Peyer's patch (tissue), 4 donors: ENCODE measurements around the gene GDF7.

Experiments used
- POLR2A ChIP-seq, 2 donors: fragments of 450-650 bp; IDR thresholded peaks; one replicate each; pipeline ENCODE4 v1.5.1; 2017; ENCODE audit warnings: antibody characterized with exemption in 2 of 2, mild to moderate bottlenecking in 2 of 2, moderate library complexity in 2 of 2
- TF ChIP-seq, protein P1 (sequence below), 6 experiments: fragments of 450-650 bp in 4 of 6; fragments of 200-600 bp in 2 of 6; sonication (generic) in 1 of 6; IDR thresholded peaks; one replicate each; pipeline ENCODE4 v1.5.1; 2017 to 2019; ENCODE audit warnings: antibody characterized with exemption in 6 of 6, mild to moderate bottlenecking in 3 of 6, moderate library complexity in 1 of 6

DNA sequence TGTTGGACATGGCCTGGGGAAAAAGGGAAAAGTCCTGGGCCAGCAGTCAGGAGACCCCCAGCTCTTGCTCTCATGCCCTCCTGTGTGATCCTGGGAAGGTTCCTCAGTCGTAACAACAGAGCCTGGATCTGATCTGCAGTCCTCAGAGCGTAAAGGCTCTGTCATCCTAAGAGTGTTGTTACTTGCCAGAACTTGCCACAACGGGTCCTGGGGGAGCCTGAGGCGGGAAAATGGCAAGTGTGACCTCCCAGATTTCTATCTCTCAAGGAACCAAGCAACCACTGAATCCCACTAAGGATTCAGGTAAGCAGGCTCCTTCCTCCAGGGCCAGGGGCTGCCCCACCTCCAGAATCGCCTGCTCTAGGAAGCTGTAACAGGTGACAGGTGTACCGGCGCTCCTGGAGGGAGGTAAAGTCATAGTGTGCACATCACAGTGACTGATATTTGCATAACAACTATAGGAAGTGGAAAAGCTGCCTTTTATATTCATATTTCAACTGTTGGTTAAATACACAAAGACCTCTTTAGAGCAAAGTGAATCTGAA, 34.4 kb upstream of the GDF7 start:
- TF ChIP-seq, protein P1, sequence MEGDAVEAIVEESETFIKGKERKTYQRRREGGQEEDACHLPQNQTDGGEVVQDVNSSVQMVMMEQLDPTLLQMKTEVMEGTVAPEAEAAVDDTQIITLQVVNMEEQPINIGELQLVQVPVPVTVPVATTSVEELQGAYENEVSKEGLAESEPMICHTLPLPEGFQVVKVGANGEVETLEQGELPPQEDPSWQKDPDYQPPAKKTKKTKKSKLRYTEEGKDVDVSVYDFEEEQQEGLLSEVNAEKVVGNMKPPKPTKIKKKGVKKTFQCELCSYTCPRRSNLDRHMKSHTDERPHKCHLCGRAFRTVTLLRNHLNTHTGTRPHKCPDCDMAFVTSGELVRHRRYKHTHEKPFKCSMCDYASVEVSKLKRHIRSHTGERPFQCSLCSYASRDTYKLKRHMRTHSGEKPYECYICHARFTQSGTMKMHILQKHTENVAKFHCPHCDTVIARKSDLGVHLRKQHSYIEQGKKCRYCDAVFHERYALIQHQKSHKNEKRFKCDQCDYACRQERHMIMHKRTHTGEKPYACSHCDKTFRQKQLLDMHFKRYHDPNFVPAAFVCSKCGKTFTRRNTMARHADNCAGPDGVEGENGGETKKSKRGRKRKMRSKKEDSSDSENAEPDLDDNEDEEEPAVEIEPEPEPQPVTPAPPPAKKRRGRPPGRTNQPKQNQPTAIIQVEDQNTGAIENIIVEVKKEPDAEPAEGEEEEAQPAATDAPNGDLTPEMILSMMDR (IDR thresholded peaks at IDR 0.05): no peak
- TF ChIP-seq POLR2A (IDR thresholded peaks at IDR 0.05): no peak
